Measurements from ENCODE around the gene LHX6.
A peak's percentile ranks its signal among the peaks of the same experiment; 100 is the strongest.

The LHX6 gene

GRCh38 chr9:122190597-122191381 is 38.0 kb downstream of the LHX6 start:
- no peak for FAIRE-seq

- no peak for FAIRE-seq
These were observed 40.4 kb downstream of the LHX6 start for GRCh38 chr9:122188369-122188768.

- FAIRE-seq: no peak
These were observed 41.8 kb downstream of the LHX6 start for GRCh38 chr9:122186777-122187470.

GRCh38 chr9:122186301-122186700 is 42.5 kb downstream of the LHX6 start:
- no peak for FAIRE-seq

- FAIRE-seq: no peak
These were observed 44.2 kb downstream of the LHX6 start for GRCh38 chr9:122184551-122184950.

- no peak for FAIRE-seq
These were observed 45.3 kb downstream of the LHX6 start for GRCh38 chr9:122183501-122183900.

GRCh38 chr9:122180633-122181032 is 48.1 kb downstream of the LHX6 start:
- no peak for FAIRE-seq

GRCh38 chr9:122179690-122180074 is 49.1 kb downstream of the LHX6 start:
- FAIRE-seq: no peak

GRCh38 chr9:122179054-122179689 is 49.6 kb downstream of the LHX6 start:
- no peak for FAIRE-seq

GRCh38 chr9:122176916-122177315 is 51.8 kb downstream of the LHX6 start:
- no peak for FAIRE-seq

GRCh38 chr9:122173670-122174069 is 55.1 kb downstream of the LHX6 start:
- FAIRE-seq: no peak

- FAIRE-seq: no peak
These were observed 56.6 kb downstream of the LHX6 start for GRCh38 chr9:122172131-122172530.

GRCh38 chr9:122168356-122168755 is 60.4 kb downstream of the LHX6 start:
- FAIRE-seq: no peak

- FAIRE-seq: no peak
These were observed 64.5 kb downstream of the LHX6 start for GRCh38 chr9:122164286-122164685.

GRCh38 chr9:122162415-122162814 is 66.3 kb downstream of the LHX6 start:
- no peak for FAIRE-seq

GRCh38 chr9:122159925-122160246 is 68.9 kb downstream of the LHX6 start:
- FAIRE-seq: no peak

- peak; percentile 71 for FAIRE-seq
These were observed 69.5 kb downstream of the LHX6 start, which contains the start of the genes MORN5 and NDUFA8 for GRCh38 chr9:122159026-122159924. Gene MORN5, plus strand, starts transcription at chr9:122159908. Its CDS starts 65 bp downstream, at chr9:122159973. Gene NDUFA8, minus strand, starts transcription at chr9:122159779. Its CDS starts 102 bp downstream, at chr9:122159677.

- FAIRE-seq: no peak
These were observed 70.6 kb downstream of the LHX6 start for GRCh38 chr9:122158202-122158601.

- no peak for FAIRE-seq
These were observed 73.0 kb downstream of the LHX6 start for GRCh38 chr9:122155796-122156195.
